ENCODE results near the gene GCSAM. TPM values are rescaled to one million over a fixed set of nuclear protein-coding genes. Genes with fewer than 3 reads are reported as not detected.

The GCSAM gene
- total and polyA plus RNA-seq, 2 experiments from 2014 or later = 0.86 TPM; not detected in 1

GRCh38 chr3:112085735-112086075 is 47.3 kb downstream of the GCSAM start (continued):
- TF ChIP-seq ZNF462 (CRISPR knock-in tag; IDR thresholded peaks at IDR 0.05) (no peak), JUNB (IDR thresholded peaks at IDR 0.05; ENCODE audit: unreplicated experiment) (no peak), ZNF331 (CRISPR knock-in tag; IDR thresholded peaks at IDR 0.05; ENCODE audit: low read depth) (no peak), EZH2 (IDR thresholded peaks at IDR 0.05; ENCODE audit: low read depth, unreplicated experiment) (no peak), POLR2AphosphoS5 (IDR thresholded peaks at IDR 0.05; ENCODE audit: low read depth) (no peak)

GRCh38 chr3:112084980-112085705 is 47.9 kb downstream of the GCSAM start:
- H3K4me3 ChIP-seq = peak overlapping the region; percentile 94
- no peak overlapping the region for H3K27ac ChIP-seq (ENCODE audit: low read depth)
- no peaks in the 10 kb centered on the region for H3K36me3 Mint-ChIP-seq (ENCODE audit: low read depth)
- peaks cover 32% of the 10 kb centered on the region for H3K4me1 Mint-ChIP-seq
- H3K27ac Mint-ChIP-seq = no peak overlapping the region
- peaks cover 22% of the 10 kb centered on the region for H3K4me1 ChIP-seq (ENCODE audit: insufficient read depth)
- H3K4me3 Mint-ChIP-seq = peak overlapping the region; percentile 95
- peaks cover 3% of the 10 kb centered on the region; the same call in 1 of the 2 replicates for H4K20me1 ChIP-seq (replicated peaks; ENCODE audit: insufficient read depth)
- H3K9me3 Mint-ChIP-seq = no peaks in the 10 kb centered on the region
- H3K79me2 ChIP-seq (replicated peaks; ENCODE audit: insufficient read depth) = peaks cover 30% of the 10 kb centered on the region
- peak overlapping the region; percentile 96 for H3K4me2 ChIP-seq
- ATAC-seq (no peak), DNase-seq (ENCODE audit: low spot score) (no peak)
- peak overlapping the region; percentile 96 for H2AFZ ChIP-seq
- H3K36me3 ChIP-seq (ENCODE audit: insufficient read depth) = no peaks in the 10 kb centered on the region
- H3K27me3 ChIP-seq (ENCODE audit: insufficient read depth) = peaks cover 19% of the 10 kb centered on the region
- no peak for TF ChIP-seq REST (IDR thresholded peaks at IDR 0.05; ENCODE audit: unreplicated experiment)
- no peaks in the 10 kb centered on the region for H3K9me2 ChIP-seq (ENCODE audit: insufficient read depth)
- peaks cover 9% of the 10 kb centered on the region for H3K27me3 Mint-ChIP-seq (ENCODE audit: insufficient read depth, low read depth, poor library complexity)
- H3F3A ChIP-seq (replicated peaks; ENCODE audit: low read depth) = peaks cover 5% of the 10 kb centered on the region; the same call in 1 of the 2 replicates

All from GM23338 (cell line).